ENCODE results near the gene B3GALNT2.

B3GALNT2 gene

DNA sequence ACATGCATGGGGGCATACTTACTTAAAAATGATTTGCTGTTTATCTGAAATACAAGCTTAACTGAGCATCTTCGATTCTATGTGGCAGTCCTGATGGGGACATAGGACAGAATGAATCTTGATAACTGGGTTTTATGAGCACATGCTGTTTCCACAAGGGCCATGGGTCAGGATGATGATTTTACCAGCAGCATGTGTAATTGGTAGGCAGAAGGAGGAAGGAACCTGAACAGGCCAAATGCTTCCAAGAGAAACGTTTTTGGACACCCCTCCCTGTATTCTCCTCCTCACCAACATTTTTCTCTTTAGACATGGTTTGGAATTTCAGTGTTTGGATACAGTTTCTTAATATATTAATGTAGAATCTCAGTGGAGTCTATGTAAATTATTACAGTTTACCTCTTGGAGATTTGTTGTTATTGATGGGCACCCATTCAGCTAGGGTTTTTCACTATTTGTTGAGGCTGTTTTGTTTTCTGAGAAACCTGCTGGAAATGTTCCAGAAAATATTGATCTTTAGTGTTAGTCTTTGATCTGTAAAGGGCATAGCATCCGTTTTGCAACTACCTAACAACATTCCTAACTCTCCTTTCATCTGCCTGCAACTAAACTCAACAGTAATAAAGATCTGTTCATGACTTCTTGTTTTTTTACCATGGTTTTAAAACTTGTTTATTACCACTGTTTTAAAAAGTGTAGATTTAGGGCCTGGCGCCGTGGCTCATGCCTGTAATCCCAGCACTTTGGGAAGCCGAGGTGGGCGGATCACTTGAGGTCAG, 95.0 kb downstream of the B3GALNT2 start:
- DNase-seq (ENCODE audit: low spot score) = no peak

DNA sequence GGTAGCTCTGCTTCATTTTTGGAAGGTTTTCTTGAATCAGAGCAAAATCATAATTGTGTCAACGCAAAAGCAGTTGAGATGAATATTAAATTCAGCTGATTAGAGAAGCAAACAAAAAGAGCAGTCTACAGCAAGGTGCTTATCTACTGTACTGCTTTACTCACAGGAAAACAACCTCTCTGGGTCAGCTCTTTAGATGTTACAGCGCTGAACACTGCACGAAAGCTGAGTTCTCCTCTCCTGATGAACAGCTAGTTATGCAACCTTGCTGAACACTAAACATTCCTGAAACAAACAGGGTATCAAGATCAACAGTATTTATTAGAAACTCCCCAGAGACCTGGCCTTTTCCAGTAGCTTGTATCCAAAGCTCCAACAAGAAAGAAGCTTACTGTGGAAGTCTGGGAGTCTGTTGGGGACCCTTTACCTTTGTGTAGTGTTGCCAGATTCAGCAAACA, 95.7 kb downstream of the B3GALNT2 start:
- no peak for DNase-seq (ENCODE audit: low spot score)

DNA sequence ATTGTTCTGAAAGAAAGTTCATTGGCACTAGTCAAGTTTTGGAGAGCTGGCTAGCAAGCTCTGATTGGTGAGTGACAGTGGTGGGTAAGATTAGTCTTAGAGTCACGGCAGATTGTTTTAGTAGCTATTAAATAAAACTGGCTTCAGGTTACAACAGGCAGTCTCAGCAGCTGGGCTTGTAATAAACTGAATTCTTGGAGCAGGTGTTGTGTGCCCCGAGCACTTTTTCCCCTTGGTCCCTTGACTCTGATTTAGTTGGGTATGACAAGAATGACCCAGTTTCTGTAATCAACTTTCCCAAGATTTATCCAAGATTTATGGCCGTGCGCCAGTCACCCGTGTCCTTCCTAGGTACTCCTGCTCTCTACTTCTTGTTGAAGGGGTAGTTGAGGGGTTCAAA, 96.8 kb downstream of the B3GALNT2 start:
- no peak for DNase-seq (ENCODE audit: low spot score)

DNA sequence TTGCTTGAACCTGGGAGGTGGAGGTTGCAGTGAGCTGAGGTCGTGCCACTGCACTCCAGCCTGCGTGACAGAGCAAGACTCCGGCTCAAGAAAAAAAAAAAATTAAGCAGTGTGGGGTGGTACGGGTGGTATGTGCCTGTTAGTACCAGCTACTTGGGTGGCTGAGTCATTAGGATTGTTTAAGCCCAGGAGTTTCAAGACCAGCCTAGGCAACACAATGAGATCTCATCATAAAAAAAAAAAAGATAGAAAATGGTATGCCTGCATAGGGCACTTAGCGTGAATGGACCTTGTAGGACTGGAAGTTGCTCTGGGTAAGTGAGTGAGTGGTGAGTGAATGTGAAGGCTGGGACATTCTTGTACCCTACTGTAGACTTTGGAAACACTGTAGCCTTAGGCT, 100.1 kb downstream of the B3GALNT2 start:
- DNase-seq (ENCODE audit: low spot score) = no peak

DNA sequence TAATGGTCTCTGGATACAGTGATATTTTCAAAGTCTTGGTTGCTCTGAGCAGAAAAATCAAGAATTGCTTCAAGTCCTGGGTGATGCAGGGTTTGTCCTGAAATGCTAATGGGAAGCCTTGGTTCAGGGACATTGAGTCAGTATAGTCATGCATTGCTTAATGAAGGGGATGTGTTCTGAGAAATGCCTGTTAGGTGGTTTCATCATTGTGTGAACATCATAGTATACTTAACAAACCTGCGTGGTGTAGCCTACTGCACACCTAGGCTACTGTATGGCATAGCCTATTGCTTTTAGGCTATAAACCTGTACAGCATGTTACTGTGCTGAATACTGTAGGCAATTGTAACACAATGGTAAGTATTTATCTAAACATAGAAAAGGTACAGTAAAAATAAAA, 100.7 kb downstream of the B3GALNT2 start:
- no peak for DNase-seq (ENCODE audit: low spot score)

DNA sequence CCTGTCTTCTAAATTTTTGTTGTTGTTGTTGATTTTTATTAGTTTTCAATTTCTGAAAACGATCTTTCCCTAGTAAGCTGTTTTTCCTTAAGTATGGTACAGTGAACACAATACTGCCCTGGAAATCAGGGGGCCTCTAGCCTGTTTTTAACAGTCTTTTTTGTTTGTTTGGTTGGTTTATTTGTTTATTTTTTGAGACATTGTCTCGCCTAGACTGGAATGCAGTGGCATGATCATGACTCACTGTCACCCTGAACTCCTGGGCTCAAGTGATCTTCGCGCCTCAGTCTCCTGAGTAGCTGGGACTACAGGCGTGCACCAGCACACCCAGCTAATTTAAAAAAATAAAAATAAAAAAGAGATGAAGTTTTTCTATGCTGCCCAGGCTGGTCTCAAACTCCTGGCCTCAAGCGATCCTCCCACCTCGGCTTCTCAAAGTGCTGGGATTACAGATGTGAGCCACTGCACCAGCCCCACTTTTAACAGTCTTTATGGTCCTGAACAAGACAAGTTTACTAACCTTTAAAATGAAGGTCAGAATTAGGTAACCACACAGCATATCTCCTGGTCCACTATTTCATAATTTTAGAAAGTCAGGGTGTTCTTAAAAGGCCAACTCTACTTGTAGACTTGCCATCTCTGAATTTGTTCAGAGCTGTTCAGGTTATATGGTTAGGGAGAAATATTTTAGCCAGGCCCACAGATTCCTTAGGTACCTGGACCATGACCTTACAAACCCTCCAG, 101.6 kb downstream of the B3GALNT2 start:
- DNase-seq (ENCODE audit: low spot score) = no peak

DNA sequence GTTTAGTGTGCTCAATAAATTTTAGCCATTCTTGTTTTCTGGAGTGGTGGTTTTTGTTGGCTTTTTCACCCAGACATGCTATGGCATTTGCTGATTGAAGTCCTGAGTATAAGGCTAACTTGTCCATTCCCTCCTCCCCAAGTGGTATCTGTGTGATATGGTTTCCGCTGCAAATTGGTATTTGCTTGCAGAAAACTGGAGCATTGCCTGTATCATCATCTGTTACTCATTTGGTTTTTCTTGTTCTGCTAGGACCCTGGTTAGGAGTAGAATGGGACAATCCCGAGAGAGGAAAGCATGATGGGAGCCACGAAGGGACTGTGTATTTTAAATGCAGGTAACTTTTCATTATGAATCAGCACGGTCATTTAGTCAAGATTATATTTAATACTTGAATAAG, 103.0 kb downstream of the B3GALNT2 start:
- no peak for DNase-seq (ENCODE audit: low spot score)

All from AG20443 (cell line).